Measurements from ENCODE around the gene PROKR1.

PROKR1 gene

GRCh38 chr2:68660658-68661057, 17.3 kb downstream of the PROKR1 start:
- Mint-ChIP-seq H3K27ac (no peak overlapping the region), H3K36me3 (ENCODE audit: low read depth) (no peaks in the 10 kb centered on the region), H3K4me1 (peaks cover 14% of the 10 kb centered on the region), H3K27me3 (ENCODE audit: low read depth) (peaks cover 10% of the 10 kb centered on the region), H3K4me3 (no peak overlapping the region), H3K9me3 (no peaks in the 10 kb centered on the region)
- no peak for TF ChIP-seq CTCF (IDR thresholded peaks at IDR 0.05; ENCODE audit: unreplicated experiment in 3 of 3)

GRCh38 chr2:68662466-68662865, 19.1 kb downstream of the PROKR1 start:
- Mint-ChIP-seq H3K27me3 (ENCODE audit: low read depth) (peaks cover 10% of the 10 kb centered on the region), H3K27ac (no peak overlapping the region), H3K9me3 (no peaks in the 10 kb centered on the region), H3K4me3 (no peak overlapping the region), H3K4me1 (peaks cover 14% of the 10 kb centered on the region), H3K36me3 (ENCODE audit: low read depth) (no peaks in the 10 kb centered on the region)
- no peak for TF ChIP-seq CTCF (IDR thresholded peaks at IDR 0.05; ENCODE audit: unreplicated experiment in 3 of 3)

GRCh38 chr2:68663371-68664156, 20.2 kb downstream of the PROKR1 start:
- Mint-ChIP-seq H3K27ac (no peak overlapping the region), H3K9me3 (peaks cover 3% of the 10 kb centered on the region), H3K4me1 (peaks cover 8% of the 10 kb centered on the region), H3K36me3 (ENCODE audit: low read depth) (no peaks in the 10 kb centered on the region), H3K4me3 (no peak overlapping the region), H3K27me3 (ENCODE audit: low read depth) (peaks cover 10% of the 10 kb centered on the region)
- TF ChIP-seq CTCF (IDR thresholded peaks at IDR 0.05; ENCODE audit: unreplicated experiment in 3 of 3), result no peak

GRCh38 chr2:68667371-68667770, 24.0 kb downstream of the PROKR1 start:
- Mint-ChIP-seq H3K27me3 (ENCODE audit: low read depth) (peaks cover 7% of the 10 kb centered on the region), H3K27ac (no peak overlapping the region), H3K4me1 (peaks cover 8% of the 10 kb centered on the region), H3K4me3 (no peak overlapping the region), H3K36me3 (ENCODE audit: low read depth) (no peaks in the 10 kb centered on the region), H3K9me3 (peaks cover 3% of the 10 kb centered on the region)
- no peak for TF ChIP-seq CTCF (IDR thresholded peaks at IDR 0.05; ENCODE audit: unreplicated experiment in 3 of 3)

- Mint-ChIP-seq H3K36me3 (ENCODE audit: low read depth) (no peaks in the 10 kb centered on the region), H3K4me3 (no peak overlapping the region), H3K27me3 (ENCODE audit: low read depth) (peaks cover 7% of the 10 kb centered on the region), H3K4me1 (peaks cover 22% of the 10 kb centered on the region), H3K27ac (no peak overlapping the region), H3K9me3 (peaks cover 5% of the 10 kb centered on the region)
- no peak for TF ChIP-seq CTCF (IDR thresholded peaks at IDR 0.05; ENCODE audit: unreplicated experiment in 3 of 3)
These were observed 26.3 kb downstream of the PROKR1 start for GRCh38 chr2:68669651-68670050.

GRCh38 chr2:68671961-68672360, 28.6 kb downstream of the PROKR1 start:
- Mint-ChIP-seq H3K27me3 (ENCODE audit: low read depth) (peaks cover 7% of the 10 kb centered on the region), H3K36me3 (ENCODE audit: low read depth) (no peaks in the 10 kb centered on the region), H3K27ac (no peak overlapping the region), H3K9me3 (peaks cover 11% of the 10 kb centered on the region), H3K4me1 (peaks cover 22% of the 10 kb centered on the region), H3K4me3 (no peak overlapping the region)
- no peak for TF ChIP-seq CTCF (IDR thresholded peaks at IDR 0.05; ENCODE audit: unreplicated experiment in 3 of 3)

Measured in nephron (organoid).